ENCODE results near the gene CCND3.

The CCND3 gene

DNA sequence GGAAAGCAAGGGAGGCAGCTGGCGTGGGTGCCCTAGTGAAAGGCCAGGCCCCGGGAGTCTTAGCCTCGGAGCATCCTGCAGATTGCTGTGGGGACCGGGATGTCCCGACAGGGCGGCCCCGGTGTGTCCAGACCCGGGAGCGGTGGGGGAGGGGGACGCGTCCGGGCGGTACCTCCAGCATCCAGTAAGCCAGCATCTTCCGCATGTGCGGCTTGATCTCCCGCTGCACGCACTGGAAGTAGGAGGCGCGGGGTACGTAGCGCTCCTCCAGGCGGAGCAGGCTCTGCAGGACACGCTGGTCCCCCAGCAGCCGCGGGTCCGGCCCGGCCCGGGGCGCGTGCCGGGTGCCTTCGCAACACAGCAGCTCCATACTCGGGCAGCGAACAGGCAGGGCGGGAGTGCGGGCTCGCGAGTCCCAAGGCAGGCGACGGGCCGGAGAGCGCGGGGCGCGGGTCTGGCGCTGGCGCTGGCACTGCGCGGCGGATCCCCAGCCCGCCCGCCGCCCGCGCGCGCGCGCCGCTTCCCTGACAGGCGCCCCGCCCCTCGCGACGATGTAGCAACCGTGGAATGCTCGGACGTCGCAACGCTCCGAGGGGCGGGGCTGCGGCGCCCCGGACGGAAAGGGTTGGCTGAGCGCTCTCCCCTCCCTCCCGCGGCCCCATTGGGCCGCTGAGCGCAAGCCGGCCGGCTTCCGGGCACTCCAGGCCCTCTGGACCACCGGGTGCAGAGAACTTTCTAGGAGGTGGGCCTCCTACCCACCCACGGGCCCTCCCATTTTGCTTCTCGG lies at the start of gene CCND3:
CCND3 (minus strand) TSS at position 529 of the 787 bp plus-strand sequence; CDS start at position 370, 159 bp downstream.
- DNase-seq: peak; percentile 91

DNA sequence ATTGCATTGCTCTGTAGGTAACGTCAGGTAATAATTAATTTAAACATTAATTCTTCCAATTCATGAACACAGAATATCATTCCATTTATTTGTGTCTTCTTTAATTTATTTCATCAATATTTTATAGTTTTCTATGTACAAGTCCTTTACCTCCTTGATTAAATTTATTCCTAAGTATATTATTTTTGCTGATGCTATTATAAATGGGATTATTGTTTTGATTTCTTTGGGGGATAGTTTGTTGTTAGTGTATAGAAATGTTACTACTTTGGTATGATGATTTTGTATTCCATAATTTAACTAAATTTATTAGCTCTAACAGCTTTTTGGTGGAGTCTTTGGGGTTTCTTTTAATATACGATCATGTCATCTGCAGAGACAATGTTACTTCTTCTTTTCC lies 44.7 kb upstream of the CCND3 start:
- no peak for DNase-seq

DNA sequence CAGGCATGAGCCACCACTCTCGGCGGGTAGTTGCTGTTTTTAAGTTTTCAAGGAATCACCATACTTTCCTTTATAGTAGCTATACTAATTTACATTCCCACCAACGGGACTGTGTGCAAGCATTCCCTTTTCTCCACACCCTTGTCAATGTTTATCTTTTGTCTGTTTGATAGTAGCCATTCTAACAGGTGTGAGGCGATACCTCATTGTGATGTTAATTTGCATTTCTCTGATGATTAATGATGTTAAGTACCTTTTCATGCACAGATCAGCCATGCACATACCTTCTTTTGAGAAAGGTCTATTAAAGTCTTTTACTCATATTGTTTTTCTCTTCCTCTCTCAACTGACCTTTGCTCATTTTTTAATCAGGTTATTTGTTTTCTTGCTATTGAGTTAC lies 43.0 kb upstream of the CCND3 start:
- DNase-seq: no peak

DNA sequence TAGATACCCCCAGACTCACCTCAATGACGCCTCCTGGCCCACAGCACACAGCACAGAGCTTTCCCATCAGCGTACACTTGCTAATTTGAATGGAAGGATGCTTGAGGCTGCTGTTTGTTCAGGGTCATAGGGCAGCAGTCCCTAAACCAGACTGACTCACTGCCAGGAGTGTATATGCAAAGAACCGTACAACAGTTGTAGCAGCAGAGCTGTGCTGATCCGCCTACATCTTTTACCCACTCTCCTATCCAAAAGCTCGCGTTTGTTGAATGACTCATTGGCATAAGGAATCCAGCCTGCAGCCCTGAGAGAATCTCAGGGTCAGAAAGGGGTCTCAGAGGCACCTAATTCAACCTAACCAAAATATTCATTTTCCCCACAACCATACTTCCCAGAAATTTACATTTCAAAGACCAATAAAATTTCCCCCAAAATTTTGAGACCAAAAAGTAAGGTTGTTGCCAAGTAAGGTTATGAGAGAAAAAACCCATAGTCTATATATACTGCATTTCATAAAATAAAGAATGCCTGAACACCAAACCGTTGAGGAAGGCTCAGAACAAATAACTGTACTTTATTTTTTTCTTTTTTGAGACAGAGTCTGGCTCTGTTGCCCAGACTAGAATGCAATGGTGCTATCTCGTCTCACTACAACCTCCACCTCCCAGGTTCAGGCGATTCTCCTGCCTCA lies 35.3 kb upstream of the CCND3 start:
- DNase-seq: no peak

DNA sequence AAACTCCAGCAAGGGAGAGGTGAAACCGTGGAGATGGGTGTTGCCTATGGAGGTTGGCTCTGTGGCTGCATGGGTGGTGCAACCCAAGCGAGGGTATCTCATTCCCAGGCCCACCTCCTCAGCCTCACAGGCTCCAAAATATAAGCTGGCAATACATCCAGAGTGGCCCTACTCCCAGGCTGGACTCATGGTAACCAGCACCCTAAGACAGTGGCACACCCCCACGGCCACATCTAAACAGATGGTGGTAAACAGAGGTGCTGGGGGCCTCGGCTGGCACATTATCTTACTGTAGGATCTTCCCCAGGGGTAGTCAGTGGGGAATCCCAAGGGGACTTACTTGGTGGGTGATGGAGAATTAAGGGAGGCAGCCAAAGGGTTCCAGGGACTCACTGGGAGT lies 33.7 kb upstream of the CCND3 start:
- no peak for DNase-seq

DNA sequence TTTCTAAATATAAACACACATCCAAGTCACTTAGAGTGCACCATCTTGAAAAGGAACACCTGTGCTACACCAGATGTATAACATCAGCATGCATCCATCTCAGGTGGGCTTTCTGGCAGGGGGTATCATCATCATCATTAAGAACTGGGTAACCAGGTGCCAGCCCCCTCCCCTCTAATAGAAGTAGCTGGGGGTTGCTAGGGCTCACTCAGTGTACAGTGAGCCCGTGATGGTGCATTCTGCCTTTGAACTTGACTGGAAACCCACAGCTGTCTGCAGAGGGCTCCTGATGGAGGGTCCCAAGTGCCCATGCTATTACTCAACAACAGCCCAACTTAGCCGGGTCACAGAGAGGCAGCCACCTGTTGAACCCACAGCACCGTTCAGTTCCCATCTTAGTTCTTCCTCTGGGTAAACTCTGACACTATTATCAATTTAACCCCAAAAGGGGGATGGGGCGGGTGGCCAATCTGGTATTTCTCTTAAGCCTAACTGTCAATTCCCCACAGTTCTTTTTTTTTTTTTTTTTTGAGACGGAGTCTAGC lies 32.7 kb upstream of the CCND3 start:
- DNase-seq: no peak

DNA sequence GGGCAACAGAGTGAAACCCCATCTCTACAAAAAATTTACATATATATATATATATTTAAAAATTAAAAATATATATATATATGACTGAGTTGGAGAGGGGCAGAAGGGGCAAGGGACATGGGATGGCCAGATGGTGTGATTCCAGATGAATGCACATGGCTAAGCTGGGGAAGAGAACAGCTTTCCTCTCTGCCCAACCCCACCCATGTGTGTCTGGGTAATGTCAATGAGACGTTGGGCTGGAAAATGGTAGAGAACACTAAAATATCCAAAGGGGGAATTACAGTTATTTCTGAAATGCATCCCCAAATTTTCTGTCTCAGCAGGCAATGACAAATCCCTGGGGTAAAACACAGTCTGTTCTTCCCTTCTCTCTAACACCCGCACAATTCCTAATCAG lies 31.2 kb upstream of the CCND3 start:
- no peak for DNase-seq

DNA sequence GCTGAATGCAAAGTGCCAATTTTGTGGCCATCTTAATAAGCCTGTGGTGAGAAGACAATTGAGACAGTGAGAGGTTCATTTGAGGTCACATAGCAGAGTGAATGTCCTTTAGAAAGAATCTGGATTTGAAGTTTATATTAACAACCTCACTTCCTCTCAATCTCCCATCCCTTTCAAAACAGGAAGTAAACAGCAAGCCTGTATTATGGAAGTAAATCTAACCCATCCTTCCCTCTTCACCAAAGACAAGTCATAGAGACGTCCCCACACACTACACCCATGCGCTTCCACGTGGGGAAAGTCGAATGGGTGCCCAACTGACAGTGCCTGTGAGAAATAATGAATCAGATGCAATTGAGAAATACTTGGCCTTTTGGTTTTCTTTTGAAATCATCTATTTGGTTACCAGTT lies 28.8 kb upstream of the CCND3 start:
- no peak for DNase-seq

DNA sequence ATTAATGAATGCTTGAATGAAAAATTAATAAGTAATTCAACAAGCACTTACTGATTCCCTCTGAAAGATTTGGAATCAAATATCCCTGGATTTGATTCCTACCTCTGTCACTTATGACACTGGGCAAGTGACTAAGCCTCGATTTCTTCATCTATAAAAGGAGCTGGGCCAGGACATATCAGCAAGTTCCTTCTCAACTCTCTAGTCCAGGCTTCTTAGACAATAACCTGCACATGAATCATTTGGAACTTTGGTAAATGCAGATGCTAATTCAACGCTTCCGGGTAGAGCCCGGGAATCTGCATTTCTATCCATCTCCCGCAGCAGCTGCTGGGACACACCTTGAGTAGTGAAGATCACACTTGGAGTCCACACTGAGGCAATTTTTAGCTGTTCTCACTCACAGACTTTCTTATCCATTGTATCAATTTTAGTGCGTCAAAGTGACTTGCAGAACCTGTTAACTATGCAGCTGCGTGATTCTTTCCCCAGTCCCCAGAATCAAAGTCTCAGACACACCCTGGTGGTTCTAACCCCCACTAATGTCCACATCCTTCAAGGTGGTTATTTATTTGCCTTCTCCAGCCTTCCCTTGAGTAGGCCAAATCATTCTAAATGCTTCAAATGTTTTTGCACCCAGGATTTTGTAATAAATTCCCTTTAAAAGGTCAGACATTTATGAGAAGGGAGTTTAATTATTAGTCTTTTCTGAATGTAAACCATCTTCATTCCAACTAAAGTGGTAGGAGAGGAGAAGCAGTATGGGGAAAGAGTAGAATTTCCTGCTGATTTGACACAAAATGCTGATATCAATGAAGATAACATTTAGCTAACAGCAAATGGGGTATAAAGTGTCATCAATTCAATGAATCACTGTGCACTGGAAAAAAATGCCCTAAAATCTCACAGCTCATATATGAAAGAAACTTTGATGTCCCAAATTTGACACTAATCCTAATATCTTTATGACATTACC lies 26.0 kb upstream of the CCND3 start:
- DNase-seq: no peak

DNA sequence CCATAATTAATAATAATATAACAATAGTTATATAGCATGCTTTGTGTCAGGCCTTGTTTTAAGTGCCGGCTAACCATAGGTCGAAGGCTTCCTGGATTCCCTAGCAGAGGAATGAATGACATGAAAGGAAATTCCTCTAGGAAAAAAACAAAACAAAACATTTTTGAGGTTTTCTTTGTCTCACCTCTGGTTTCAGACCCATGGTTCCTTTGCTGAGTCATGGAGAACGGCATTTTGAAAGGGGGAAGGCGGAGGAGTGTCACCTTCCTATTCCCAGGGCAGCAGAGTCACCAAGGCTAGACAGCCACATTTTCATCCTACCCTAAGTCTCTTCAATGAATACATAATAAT lies 25.3 kb upstream of the CCND3 start:
- no peak for DNase-seq

DNA sequence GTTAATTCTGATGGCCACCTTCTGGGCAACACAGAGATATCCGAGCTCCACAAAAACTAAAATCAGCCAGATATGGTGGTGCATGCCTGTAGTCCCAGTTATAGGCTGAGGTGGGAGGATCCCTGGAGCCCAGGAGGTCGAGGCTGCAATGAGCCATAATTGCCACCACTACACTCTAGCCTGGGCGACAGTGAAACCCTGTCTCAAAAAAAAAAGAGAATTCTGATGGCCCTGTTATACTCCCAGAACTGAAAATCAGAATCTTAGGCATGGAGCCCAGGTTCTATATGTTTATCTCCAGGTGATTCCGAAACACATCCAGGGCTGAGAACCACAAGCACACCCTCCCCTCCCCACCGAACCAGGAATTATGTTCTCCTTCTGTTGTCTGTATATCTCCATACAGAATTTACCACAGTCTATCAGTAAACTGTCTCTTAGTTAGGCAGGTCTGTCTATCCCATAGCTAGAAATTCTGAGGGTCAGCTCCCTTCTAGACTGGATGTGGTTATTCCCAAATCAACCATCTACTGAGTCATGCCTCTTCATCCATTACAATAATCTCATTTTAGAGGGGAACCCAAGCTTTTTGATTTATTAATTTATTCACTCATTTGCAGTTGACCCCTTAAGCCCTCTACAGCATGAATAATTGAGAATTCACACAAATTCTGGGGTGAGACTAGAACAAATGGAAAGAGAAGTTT lies 24.8 kb upstream of the CCND3 start:
- no peak for DNase-seq

DNA sequence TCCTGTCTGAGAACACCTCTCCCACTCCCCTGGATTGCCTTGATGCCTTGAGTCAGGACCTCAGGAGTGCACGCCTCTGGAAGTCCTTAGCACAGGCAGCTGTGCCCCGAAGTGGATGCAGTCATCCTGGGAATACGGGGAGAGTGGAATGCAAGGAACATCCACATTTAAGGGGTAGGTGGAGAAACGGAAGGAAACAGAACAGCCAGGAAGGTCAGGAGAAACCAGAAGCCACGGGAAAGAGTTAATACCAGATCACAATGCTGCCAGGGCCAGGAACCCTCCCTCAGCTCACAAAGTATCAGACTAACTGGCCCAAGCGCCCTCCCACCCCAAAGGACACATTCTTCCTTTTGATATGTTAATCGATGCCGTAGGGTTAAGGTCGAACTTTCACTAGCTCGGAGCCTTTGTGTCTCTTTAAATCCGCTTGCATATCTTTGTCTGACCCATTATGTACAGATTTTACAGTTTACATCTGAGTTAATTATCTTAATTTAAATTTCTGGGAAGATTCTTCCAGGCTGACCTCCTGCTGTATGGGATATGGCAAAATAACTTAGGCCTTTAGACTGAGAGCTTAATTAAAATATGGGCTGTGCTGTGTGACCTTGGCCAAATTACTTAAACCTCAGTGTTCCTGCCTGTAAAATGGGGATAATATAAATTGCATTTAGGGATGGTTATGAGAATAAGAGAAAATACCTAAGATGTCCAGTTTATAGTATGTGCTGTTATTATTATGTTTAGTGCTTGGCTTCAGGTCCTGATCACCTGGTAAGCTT lies 24.0 kb upstream of the CCND3 start:
- DNase-seq: no peak

DNA sequence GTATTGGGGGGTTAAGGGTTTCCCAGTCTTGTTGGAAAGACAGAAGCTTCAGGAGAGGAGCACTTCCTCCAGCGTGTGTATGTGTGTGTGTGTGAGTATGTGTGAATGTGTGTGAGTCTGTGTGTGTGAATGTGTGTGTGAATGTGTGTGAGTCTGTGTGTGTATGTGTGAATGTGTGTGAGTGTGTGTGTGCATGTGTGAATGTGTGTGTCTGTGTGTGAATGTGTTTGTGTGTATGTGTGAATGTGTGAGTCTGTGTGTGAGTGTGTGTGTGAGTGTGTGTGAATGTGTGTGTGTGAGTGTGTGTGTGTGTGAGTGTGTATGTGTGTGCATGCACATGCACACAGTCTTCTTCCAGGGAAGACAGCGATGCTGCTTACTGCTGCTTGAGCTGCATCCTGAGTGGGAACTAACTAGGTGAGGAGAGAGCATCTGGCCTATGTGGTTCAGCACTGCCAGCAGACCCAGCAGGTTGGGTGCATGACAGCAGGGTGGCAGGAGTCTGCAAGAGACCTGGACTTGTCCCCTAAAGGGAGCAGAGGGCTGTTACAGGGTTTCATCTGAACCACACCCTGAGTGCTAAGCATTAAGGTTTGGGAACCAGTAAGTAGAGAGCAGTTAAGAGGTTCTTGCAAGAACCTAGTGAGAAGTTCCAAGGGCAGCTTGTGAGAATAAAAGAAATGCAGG lies 22.7 kb upstream of the CCND3 start:
- DNase-seq: no peak

DNA sequence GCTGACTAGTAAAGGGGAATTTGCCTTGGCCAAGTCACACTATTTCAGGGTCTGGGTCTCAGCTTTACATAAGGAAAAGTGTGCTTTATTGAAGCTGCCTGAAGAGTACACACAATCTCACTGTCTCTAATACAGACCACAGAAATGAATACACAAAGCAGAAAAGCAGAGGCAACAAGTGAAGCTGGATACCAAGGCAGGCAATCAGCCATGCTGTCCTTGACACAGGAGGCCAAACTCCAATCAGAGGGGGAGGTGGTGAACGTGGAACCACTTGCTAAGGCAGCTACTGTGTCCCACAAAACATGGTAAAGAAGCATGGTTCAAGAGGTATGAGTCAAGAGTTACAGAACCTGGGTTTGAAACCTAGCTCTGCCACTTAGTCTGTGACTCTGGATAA lies 21.8 kb upstream of the CCND3 start:
- no peak for DNase-seq

DNA sequence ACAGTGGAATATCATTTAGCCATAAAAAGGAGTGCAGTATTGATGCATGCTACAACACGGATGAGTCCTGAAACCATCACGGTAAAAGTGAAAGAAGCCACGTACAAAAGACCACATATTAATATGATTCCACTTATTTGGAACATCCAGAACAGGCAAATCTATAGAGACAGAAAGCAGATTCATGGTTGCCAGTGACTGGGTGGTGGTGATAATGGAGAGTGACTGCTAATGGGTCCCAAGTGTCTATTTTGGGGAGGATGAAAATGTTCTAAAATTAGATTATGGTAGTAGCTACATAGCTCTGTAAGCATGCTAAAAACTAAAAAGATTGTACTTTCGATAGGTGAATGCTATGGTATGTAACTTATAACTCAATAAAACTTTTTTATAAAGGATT lies 18.4 kb upstream of the CCND3 start:
- no peak for DNase-seq

DNA sequence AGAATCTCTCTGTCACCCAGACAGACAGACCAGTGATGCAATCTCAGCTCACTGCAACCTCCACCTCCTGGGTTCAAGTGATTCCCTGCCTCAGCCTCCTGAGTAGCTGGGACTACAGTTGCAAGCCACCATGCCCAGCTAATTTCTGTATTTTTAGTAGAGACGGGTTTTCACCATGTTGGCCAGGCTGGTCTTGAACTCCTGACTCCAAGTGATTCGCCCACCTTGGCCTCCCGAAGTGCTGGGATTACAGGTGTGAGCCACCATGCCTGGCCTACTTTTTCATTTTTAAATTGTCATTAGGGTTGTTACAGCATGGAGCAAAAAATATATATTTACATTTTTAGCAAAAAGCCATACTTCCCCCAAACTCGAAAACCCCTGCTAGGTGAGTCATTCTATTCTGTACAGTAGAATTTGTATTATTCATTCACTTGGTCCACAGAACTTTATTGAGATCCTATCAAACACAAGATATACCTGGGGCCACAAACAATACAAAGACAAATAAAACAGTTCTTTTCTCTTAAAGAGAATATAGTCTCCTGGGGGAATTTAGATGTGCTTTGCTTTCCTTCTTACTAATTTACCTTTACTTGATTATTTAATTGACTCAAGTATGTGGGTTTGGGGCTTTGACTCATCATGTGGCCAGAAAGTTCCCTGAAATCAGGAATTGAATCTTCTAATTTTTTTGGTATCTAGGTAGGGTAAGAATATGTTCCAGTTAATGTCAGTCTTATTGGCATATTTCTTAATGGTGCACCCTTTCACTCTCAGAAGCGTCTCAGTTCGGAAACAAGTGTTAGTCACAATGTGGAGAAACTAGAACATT lies 16.6 kb upstream of the CCND3 start:
- no peak for DNase-seq

DNA sequence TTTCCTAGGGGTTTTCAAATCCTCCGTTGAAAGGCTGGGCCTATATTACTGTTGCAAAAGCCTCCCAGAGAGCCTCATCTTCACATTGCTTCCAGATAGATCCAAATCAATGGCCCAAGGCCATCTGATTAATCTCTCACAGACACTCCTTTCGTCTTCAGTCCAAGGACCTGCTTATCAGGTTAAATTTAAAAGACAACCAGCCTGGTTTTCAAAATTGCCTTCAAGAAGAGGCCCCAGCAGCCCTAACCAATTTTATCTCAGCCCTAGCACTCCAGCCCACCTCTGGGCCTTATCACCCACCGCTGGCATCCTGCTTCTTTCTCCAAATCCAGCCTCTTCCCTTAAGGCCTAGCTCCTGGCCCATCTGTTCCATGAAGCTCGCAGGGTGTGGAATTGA lies 15.5 kb upstream of the CCND3 start:
- DNase-seq: no peak

DNA sequence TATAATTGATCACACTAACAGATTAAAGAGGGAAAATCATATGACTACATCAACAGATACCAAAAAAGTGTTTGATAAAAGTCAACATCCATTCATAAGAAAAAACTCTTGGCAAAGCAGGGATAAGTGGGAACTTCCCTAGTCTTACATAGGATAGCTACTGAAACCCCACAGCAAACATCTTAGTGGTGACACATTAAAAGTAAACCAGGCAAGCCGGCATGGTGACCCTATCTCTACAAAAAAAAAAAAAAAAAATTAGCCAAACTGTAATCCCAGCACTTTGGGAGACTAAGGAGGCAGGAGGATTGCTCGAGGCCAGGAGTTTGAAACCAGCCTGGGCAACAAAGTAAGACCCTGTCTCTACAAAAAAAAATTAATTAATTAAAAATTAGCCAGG lies 13.8 kb upstream of the CCND3 start:
- DNase-seq: no peak

DNA sequence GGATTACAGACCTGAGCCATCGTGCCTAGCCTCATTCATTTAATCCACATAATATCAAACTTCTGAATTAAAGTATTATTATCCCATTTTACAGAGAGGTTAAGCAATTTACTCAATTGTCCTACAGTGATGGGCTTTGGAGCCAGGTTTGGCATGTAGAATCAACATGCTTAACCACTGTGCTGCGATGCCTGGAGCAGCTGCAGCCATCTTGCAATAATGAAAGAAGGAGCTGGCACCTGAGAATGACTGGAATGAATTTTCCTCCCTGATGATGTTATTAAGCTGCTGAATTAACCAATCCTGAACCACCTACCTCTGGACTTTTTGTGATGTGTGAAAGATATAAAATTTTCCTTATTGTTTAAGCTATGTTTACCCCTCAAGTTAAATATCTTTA lies 13.1 kb upstream of the CCND3 start:
- no peak for DNase-seq

DNA sequence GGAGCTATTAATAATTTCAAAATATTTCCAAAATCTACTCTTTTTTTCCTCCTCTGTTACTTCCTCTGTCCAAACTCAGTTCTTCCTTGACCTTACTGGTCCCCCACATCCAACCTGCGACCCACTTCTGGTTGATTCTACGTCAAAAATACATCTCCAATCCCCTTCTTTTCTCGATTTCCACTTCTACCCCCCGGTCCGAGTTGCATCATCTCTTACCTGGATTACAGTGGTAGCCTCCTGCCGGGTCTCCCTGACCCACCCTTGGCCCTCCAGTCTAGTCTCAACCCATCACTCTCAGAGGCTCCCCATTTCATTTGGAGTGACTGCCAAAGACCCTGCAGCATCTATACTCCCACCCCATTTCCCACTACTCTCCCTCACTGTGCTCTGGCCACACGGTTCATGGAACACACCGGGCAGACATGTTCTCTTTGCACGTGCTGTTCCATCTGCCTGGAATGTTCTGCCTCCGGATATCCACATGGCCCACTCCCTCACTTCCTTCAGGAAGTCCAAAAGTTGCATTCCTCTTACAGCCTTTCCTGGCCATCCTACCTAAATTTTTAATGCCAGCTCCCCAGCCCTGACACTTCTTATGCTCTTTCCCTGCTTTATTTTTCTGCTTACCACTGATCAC lies 6.1 kb upstream of the CCND3 start:
- DNase-seq: no peak
